Vagina (tissue), 2 donors: ENCODE measurements around the gene GRB2.

ENCODE experiments used
- CTCF ChIP-seq, 3 experiments: fragments of 450-650 bp in 2 of 3; fragments of 200-600 bp in 1 of 3; sonication (generic) in 1 of 3; IDR thresholded peaks; one replicate each; pipeline ENCODE4 v1.5.1; 2017 to 2019; ENCODE audit warnings: antibody characterized with exemption in 3 of 3, mild to moderate bottlenecking in 2 of 3, moderate library complexity in 2 of 3
- POLR2AphosphoS5 ChIP-seq, 2 donors: sonication (generic); formaldehyde crosslinking; IDR thresholded peaks; one replicate each; pipeline ENCODE4 v1.9.0; 2017; ENCODE audit warnings: antibody characterized with exemption in 2 of 2, mild to moderate bottlenecking in 2 of 2, low read depth in 1 of 2; ENCODE audit not compliant: insufficient read depth in 1 of 2

GRCh38 chr17:75418531-75418930 lies 13.1 kb upstream of the GRB2 start:
- TF ChIP-seq CTCF (IDR thresholded peaks at IDR 0.05) = no peak
- no peak for TF ChIP-seq POLR2AphosphoS5 (IDR thresholded peaks at IDR 0.05; ENCODE audit: insufficient read depth in 1 of 2, low read depth in 1 of 2)
